Panc1 (cell line): ENCODE results near the gene ZFP90. TPM values are rescaled to one million over a fixed set of nuclear protein-coding genes. Genes with fewer than 3 reads are reported as not detected.

Experiments used
- total RNA-seq: library from RNA; stranded (reverse); gene quantifications from one replicate; pipeline ENCODE4 v1.2.1, GENCODE V29; 2021; ENCODE audit not compliant: unreplicated experiment

Gene ZFP90
- total RNA-seq, 1 experiment from 2014 or later = 16.8 TPM

Other genes starting within 250 kb of the ZFP90 start
- 16.0 TPM for gene SLC7A6OS, start 228.3 kb upstream of the ZFP90 start, total RNA-seq
- gene PRMT7, start 228.3 kb upstream of the ZFP90 start, total RNA-seq = 33.1 TPM
- gene SMPD3, start 90.8 kb upstream of the ZFP90 start, total RNA-seq = 0.77 TPM
- 16.7 TPM for gene CDH3, start 106.0 kb downstream of the ZFP90 start, total RNA-seq
- 65.8 TPM for gene CDH1, start 198.0 kb downstream of the ZFP90 start, total RNA-seq